HG02981 (cell line): ENCODE results near the gene GET4.

Experiments used
- ATAC-seq: cut with Tn5 transposase; IDR thresholded peaks from one replicate; pipeline ENCODE4 v1.9.1; 2021; ENCODE audit warnings: mild to moderate bottlenecking, moderate library complexity; ENCODE audit not compliant: unreplicated experiment

GET4 gene, protein sequence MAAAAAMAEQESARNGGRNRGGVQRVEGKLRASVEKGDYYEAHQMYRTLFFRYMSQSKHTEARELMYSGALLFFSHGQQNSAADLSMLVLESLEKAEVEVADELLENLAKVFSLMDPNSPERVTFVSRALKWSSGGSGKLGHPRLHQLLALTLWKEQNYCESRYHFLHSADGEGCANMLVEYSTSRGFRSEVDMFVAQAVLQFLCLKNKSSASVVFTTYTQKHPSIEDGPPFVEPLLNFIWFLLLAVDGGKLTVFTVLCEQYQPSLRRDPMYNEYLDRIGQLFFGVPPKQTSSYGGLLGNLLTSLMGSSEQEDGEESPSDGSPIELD

DNA sequence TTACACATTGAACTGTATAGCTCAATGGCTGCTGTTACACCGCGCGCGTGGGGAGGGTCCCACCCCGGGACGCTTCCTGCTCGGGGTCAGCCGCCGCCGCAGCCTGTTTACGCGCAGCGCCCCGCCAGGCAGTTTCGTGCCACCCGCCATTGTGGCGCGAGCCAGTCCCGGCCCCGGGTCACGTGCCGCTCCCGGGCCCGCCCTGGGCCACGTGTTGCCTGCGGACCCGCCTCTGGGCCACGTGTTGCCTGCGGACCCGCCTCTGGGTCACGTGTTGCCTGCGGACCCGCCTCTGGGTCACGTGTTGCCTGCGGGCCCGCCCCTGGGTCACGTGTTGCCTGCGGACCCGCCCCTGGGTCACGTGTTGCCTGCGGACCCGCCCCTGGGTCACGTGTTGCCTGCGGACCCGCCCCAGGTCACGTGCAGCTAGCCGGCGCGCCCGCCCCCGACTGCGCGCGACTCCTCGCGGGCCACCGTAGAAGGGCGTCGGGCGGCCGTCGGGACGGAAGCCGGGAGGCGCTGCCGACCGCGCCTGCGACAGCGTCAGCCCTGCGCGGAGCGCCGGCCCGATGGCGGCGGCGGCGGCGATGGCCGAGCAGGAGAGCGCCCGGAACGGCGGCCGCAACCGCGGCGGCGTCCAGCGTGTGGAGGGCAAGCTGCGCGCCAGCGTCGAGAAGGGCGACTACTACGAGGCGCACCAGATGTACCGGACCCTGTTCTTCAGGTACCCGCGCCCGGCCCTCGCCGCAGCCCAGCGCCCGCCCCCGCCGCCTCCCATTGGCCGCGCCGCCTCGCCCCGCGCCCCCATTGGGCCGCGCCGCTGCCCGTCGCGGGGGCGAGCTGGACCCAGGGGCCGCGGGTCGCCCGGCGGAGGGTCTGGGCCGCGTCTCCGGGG, at the start of gene GET4:
GET4 (plus strand) TSS at position 478 of the 895 bp plus-strand sequence; CDS start at position 570, 92 bp downstream.
- ATAC-seq = peak; percentile 72

DNA sequence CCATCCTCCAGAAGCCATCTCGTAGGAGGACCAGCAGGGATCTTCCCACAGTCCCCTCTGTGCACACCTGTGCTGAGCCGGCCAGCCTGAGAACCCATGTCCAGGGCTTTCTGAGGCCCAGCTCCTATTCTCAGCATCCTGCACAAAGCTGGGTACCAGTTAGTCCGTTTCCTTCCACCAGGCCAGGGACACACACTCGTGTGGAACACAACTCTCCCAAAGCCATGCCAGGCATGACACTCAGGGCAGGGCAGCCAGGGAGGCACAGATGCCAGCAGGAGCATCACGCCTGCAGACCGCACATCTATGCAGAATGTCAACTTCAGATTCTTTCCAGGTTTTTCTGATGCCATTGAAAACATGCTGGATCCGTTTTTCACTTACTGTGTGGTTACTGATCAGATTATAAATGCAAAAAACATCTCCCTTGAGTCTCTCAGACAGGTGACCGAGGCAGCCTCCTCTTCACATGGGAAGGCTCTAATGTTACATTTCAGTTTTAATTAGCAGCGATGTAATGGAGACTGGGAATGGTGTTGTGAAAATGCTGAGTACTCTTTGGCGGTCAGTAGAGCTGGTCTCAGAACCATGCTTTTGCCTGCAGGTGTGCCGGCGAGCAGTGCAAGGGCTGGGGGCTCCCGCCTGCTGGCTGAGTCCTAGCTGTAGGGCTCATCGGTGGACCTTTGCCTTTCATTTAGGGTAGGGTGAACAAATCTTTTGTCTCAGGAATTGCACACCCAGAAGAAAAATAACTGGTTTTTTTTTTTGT, 47.4 kb upstream of the GET4 start:
- no peak for ATAC-seq

DNA sequence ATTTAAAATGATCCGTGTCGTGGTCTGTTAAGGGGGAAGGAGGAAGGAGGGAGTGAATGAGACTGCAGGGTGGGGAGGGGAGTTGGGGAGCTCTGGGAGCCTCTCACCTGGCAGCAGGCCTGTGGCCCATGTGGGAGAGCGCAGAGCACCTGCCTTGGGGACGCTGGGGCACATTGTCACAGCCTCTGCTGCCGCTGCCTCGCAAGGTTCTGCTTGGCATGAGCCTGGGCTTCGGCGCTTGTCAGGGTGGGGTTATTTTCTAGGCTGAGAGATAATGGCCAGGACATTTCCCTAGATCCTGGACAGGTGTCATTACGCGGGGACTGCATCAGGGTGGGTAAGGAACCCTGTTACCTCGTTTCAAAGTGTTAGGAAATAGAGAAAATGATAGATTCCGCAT, 46.3 kb upstream of the GET4 start:
- ATAC-seq = no peak

DNA sequence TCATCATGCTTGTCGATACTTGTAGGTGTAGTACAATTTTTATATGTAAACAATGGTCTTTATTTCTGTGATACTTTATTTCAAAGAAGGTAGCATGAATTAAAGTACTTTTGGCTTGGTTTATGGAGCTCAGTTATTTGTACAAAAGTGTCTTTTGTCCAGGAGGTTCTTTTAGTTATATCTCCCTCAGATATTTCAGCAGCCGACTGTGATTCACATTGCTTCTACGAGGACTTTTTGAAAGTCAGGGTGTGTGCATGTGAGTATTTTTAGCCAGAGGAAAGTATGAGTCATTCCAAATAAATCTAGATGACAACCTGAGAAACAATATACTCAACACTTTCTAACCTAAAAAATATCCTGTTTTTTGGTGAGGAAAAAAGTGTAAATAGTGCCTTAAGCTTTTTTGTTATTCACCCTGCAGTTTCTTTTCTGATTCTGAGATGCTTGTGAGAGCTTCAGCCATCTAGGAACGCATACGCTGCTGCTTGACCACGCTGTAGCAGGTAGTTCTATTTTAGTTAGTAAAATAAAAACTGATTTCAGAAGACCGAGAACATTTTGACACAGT, 44.7 kb upstream of the GET4 start:
- ATAC-seq = peak; percentile 50

DNA sequence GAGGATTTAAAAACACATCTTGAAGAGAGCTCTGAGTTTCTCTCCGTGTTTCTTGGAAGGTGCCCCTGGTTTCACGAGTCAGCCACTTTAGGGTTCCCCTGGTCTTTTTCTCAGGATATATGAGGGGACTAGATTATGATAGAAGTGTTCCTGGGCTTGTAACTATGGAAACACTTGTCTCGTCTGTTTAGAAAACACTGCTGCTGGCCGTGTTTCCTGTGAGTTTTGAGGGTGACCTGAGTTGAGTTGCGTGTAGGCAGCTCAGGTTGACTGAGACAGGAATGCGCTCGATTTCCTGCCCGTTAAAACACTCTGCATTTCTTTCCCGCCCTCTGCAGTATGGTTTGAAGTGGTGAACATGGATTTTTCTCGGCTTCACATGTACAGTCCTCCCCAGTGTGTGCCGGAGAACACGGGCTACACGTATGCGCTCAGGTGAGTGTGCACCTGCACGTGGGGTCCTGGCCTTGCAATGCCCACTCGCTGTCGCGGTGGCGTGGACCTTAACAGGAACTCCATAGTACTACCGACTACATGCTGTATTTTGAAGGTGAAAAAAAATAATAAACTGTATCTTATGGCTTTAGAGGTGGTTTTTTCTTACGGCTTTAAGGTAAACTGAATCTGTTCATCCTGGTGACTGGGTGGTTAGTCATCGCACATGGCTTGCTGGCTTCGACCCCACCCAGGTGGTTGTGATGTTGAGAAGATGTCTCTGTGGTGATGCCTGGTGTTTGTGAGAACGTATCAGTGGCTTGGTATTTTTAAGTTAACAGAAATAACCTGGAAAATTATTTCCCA, 44.0 kb upstream of the GET4 start, which contains the start of gene SUN1:
SUN1 (plus strand) TSS at position 310 of the 801 bp plus-strand sequence; CDS start at position 359, 49 bp downstream.
- peak; percentile 51 for ATAC-seq

DNA sequence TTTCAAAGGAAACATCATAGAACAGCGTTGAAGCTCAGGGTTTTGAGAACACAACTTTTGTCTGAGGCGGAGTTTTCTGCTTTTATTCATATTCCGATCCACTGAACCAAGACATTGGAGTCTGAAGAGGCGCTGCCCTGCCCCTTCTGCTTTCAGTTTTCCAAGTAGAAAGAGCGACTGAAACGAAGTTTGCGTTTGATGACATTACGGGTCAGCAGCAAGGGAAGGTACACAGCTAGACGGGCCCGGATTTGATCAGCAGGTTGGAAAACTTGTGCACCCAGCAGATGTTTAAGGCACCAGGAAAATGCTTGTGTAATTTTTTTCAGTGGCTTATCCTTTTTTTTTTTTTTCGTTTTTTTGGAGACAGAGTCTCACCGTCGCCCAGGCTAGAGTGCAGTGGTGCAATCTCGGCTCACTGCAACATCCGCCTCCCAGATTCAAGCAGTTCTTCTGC, 43.4 kb upstream of the GET4 start:
- no peak for ATAC-seq

DNA sequence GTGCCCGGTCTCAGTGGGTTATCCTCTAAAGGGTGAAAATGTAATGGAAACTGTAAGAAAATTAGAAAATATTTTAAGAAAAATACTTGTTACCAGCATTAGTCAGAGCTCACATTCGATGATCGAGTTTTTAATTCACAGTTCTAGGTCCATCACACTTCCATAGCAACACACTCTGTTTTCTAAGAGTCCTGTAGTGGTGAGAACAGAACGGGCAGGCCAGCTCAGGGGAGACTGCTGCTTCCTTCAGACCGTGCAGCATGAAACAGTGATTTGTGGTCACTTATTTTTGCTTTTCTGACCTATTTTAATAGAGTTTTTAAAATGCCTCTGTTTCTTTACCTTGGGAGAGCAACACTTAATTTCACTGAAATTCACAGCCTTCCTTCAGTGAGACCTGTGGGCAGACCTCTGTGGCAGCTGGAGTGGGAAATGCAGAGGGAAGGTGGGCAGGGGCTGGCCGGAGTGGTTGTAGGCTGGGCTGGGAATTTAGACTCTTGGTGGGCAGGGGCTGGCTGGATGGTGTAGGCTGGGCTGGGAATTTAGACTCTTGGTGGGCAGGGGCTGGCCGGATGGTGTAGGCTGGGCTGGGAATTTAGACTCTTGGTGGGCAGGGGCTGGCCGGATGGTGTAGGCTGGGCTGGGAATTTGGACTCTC, 42.6 kb upstream of the GET4 start:
- no peak for ATAC-seq

DNA sequence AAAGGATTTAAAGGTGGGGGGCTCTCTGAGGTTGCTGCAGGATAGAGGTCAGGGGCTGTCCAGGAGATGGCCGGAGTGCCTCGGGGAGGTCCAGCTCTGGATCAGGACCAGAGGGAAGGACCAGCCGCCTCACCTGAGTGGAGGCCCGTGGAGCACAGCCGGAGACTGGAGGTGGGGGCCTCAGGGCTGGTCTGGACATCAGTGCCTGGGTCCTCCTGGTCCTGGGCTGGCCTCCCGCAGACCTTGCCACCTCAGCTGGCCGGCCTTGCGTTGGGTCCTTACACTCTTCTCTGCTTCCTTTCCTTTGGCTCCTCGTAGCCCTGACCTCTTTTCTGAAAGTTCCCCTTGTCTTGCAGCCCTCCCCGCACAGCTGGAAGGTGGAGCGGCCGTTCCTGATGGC, 42.1 kb upstream of the GET4 start:
- ATAC-seq = no peak

DNA sequence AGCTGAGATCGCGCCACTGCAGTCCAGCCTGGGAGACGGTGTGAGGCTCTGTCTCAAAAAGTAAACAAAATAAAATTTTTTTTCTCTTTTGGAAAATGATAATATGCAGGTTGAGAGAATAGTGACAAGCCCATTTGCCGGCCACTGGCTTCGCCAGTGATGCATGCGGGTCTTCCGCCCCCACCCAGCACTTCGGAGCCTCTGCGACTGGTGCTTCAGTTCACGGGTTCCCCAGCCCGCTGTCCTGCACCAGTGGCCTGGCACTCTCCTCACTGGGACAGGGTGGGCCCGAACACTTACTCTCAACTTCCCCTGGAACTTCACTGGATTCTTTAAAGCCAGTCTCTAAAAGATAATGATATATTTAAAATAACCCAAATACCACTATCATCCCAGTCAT, 41.3 kb upstream of the GET4 start:
- no peak for ATAC-seq

DNA sequence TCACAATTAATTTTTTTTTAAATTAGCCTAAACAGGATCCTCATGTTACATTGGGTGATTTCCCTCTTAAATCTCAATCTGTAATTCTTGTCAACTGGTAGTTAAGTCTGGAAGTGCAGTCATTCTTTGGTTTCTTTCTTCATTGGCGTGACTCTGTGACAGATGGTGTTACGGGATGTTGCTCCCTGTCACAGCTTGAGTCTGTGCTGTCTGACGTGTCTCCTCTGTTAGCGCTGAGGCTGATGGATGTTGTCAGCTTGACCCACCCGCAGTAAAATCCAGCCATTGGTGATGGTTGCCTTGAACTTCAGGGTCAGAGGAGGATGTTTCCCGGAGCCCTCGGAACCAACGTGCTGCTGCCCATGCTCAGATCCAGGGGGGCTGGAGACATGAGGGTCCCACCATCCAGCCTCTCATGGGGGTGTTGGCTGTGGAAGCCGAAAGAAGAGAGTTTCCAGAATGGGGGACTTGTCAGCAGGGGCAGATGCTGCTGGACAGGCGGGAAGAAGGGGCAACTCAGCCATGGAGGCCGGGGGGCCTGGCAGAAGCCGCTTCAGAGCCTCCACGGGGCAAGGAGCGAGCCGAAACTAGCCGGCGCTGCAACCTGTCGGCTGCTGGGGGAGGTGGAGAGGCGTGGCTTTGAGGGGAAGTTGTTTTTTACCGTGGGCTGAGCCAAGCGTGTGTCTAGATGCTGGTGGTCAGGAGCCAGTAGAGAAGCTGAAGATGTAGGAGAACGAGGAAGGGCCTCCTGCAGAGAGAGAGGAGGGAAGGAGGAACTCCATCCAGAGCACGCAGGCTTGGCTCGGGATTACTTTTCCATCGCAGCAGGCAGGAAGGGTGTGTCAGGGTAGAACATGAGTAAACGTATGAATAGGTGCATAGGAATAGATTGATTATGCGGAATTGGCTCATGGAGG, 40.6 kb upstream of the GET4 start:
- no peak for ATAC-seq

DNA sequence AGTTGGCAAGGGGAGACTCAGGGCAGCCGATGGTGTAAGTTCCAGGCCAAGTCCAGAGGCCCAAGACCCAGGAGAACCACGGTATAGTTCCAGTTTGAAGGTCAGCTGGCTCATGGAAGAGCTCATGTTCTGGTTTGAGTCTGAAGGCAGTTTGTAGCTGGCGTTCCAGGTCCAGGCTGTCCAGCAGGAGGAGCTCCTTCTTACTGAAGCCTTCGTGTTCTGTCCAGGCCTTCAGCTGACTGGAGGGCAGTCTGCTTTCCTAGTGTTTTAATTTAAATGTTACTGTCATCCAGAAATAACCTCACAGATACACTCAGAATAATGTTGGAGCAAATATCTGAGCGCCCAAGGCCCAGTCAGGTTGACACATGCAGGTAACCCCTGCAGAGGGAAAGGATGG, 39.9 kb upstream of the GET4 start:
- ATAC-seq = no peak

DNA sequence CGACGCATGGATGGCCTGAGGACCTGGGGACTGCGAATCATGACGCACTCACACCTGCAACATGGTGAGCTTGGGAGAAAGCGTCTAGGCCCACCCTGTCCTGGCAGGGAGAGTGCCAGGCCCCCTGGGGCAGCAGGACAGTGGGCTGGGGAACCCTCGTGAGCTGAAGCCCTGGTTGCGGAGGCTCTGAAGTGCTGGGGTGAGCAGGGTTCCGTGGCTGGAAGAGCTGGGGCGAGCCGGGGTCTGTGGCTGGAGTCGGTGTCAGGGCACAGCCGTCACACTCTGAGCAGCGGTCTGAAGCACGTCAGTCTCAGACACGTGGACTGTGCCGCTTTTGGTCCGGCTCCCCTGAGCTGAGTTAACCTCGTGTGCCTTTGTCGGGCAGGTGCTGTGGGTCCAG, 39.4 kb upstream of the GET4 start:
- no peak for ATAC-seq

DNA sequence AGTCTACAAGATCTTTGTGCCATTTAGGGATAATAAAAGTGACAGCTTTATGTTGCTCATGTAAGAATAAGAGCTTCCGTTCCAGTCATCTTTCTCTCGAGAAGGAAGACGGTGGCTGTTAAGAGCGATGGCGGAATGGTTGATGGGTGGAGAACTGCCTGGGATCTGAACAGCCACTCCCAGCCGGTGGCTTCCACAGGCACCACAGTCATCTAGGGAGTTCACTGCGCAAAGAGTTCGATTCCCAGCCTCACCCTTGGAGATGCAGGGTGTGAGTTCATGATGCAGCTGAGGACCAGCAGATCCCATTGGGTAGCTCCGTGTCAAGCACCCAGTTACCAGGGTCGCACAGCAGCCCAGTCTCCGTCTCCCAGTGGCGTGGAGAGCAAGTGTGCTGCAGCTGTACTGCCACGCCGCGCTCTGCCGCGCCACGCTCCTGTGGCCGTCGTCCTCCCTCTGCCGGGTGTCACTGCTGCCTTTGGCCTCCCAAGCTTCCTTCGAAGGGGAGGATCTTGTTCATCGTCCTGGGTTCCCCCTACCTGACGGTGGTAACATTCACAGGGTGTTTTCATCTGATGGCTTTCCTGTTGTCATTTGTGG, 36.3 kb upstream of the GET4 start:
- ATAC-seq = no peak

DNA sequence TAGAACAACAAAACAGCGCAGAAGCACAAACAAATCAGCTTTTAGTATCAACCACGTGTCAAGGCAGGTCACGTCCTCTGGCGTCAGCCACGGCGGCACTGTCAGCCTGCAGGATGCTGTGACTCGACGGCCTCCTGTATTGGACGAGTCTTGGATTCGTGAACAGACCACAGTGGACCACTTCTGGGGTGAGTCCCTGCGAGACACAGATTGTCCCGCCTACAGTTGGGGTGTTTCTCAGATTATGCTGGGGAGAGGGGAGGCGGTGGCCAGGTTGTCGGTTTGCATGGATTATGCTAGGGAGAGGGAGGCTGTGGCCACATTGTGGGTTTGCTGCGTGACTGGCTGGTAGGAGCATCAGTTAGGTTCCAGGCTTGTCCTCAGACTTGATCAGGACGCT, 34.4 kb upstream of the GET4 start:
- no peak for ATAC-seq

DNA sequence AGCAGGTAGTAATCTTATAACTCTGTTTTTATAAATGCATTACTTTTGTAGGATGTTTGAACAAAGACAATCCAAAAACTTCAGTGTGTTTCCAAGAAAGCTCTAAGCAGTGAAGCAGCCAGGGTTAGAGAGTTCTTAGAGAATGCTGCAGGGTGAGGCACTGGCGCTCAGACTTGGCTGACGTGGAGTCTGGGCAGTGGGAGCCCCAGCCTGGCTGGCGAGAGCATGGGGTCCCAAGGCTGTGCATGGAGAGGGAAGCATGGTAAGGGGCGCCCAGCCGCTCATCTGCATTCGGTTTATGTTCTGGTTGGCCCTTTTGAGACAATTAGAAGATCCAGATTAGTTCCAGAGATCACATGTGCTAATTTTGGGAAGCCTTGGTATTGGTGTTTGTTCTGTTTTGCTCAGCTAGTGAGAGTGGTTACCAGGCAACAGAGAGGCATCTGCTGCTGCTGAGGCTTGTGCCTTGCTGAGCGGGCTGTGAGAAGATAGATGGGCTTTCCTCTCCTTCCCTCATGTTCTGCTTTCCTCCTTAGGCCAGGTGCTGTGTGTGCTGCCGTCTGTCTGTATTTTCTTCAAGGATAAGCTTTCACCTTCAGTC, 33.8 kb upstream of the GET4 start:
- ATAC-seq = no peak

DNA sequence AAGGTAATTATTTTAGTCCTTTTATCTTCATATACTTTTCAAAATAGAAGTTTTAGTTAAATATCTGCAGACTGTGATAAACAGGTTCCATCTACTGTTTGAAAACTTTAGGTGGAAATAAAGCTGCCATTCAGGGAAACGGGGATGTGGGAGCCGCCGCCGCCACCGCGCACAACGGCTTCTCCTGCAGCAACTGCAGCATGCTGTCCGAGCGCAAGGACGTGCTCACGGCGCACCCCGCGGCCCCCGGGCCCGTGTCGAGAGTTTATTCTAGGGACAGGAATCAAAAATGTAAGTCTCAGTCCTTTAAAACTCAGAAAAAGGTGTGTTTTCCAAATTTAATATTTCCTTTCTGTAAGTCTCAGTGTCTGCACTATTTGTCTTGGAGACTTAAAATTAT, 33.1 kb upstream of the GET4 start:
- ATAC-seq = no peak

DNA sequence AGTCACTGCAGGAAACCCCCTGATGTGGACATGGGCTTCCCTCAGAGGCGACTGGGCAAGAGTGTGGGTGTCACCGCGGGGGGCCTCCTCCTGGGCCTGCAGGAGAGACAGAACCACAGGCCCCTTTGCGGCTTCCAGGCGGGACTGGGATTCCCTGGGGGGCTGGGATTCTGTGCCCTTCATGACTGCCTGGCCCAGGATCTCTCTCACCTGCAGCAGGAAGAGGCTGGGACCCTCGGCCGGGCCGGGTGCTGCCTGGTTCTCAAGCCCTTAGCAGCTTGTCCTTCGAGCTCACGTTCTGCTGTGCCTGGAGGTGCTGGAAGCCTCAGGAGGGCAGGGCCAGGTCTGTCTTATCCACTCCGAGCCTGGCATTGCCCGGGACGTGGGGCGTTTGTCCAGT, 32.3 kb upstream of the GET4 start:
- no peak for ATAC-seq

DNA sequence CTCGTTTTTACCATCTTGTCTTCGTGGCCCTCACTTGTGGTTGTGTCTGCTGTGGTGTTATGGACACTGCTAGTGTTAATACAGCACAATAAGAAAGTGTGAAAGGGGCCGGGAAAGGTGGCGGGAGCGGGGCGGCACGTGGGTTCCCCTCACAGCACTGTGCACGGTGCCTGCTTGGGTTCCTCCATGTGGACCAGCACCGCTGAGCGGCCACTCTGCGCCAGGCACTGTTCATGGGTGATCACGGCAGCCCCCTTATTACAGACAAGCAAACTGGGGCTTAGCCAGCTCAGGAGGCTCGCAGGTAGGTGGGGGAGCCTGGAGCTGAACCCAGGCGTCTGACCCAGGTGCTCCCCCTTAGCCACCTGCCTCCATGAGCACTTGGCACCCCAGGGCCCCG, 31.8 kb upstream of the GET4 start:
- no peak for ATAC-seq
